ENCODE data around the gene RSRP1.

The RSRP1 gene

GRCh38 chr1:25194054-25194453 is 53.2 kb downstream of the RSRP1 start:
- no peak for DNase-seq (ENCODE audit: low read depth, low spot score)

- DNase-seq (ENCODE audit: low read depth, low spot score) = no peak
Observed at GRCh38 chr1:25193229-25193628, 54.0 kb downstream of the RSRP1 start.
